Endothelial cell of umbilical vein (primary cell): ENCODE results near the gene UBE2E2. TPM values are rescaled to one million over a fixed set of nuclear protein-coding genes. Genes with fewer than 3 reads are reported as not detected.
A peak's percentile ranks its signal among the peaks of the same experiment; 100 is the strongest.

Experiments used
- BruUV-seq: library from RNA; stranded (reverse); fragments of 400-500 nt; replicated peaks from 2 replicates; lab custom pipeline; 2021; lab: Mats Ljungman, UMichigan
- CTCF ChIA-PET: fragments of 300-600, 350-600 bp; sonication (Branson Sonifier 250); formaldehyde crosslinking; loops from one replicate; lab custom pipeline; 2021; ENCODE audit warnings: antibody characterized with exemption, inconsistent platforms; lab: Charles Lee
- POLR2A ChIA-PET: fragments of 300-600, 350-600 bp; sonication (Branson Sonifier 250); formaldehyde crosslinking; loops from one replicate; lab custom pipeline; 2021; ENCODE audit warnings: antibody characterized with exemption, inconsistent platforms; lab: Charles Lee
- DNase-seq: peaks from one replicate; pipeline ENCODE4 v3.0.0-alpha.2; 2011; ENCODE audit warnings: low read depth, low spot score
- FAIRE-seq: peaks from 2 replicates; lab custom pipeline; 2011; peaks lifted over from hg19 to GRCh38; lab: Jason Lieb, UNC
- H2AFZ ChIP-seq: 2 replicates; pipeline ENCODE4 v1.6.0; 2012; ENCODE audit warnings: low read depth, low read length, control low read depth, inconsistent platforms
- H3K27ac ChIP-seq: 2 replicates; pipeline ENCODE4 v1.5.1; 2011; ENCODE audit warnings: low read depth, mild to moderate bottlenecking, control low read depth, low read length, moderate library complexity; ENCODE audit not compliant: insufficient read depth
- H3K27me3 ChIP-seq, 2 experiments: 2 replicates each; pipeline versions ENCODE4 v1.6.0 to v1.6.1; 2011; ENCODE audit warnings: low read length in 2 of 2, mixed read lengths in 1 of 2; ENCODE audit not compliant: control insufficient read depth in 2 of 2, insufficient read depth in 2 of 2
- H3K36me3 ChIP-seq, 2 experiments: 2 replicates in 1 of 2; 3 replicates in 1 of 2; pipeline ENCODE4 v1.5.1; 2011; ENCODE audit warnings: low read length in 2 of 2, mild to moderate bottlenecking in 1 of 2, moderate library complexity in 1 of 2; ENCODE audit not compliant: control insufficient read depth in 2 of 2, insufficient read depth in 2 of 2; ENCODE audit errors: extremely low read depth in 1 of 2
- H3K4me1 ChIP-seq: 3 replicates; pipeline ENCODE4 v1.5.1; 2011; ENCODE audit warnings: mild to moderate bottlenecking, low read length; ENCODE audit not compliant: control insufficient read depth, insufficient read depth; ENCODE audit errors: extremely low read depth
- H3K4me2 ChIP-seq: 2 replicates; pipeline ENCODE4 v1.6.1; 2011; ENCODE audit warnings: low read length, control low read depth, mixed read lengths; ENCODE audit not compliant: insufficient read depth
- H3K4me3 ChIP-seq, 3 experiments: fragments of 200-600 bp in 1 of 3; sonication (generic), shearing (Covaris generic) in 1 of 3; replicated peaks in 1 of 3; 2 replicates each; pipeline ENCODE4 v1.5.1; 2011 to 2016; ENCODE audit warnings: control low read depth in 3 of 3, low read length in 3 of 3, mild to moderate bottlenecking in 2 of 3, inconsistent platforms in 1 of 3, low read depth in 1 of 3, moderate library complexity in 1 of 3; ENCODE audit not compliant: insufficient read depth in 1 of 3
- H3K79me2 ChIP-seq: 2 replicates; pipeline ENCODE4 v1.6.0; 2012; ENCODE audit warnings: low read length, inconsistent platforms; ENCODE audit not compliant: control insufficient read depth, insufficient read depth
- H3K9ac ChIP-seq: replicated peaks from 2 replicates; pipeline ENCODE3; 2011; ENCODE audit warnings: low read length, control low read depth; ENCODE audit not compliant: insufficient read depth; ENCODE audit errors: extremely low read depth
- H3K9me1 ChIP-seq: replicated peaks from 3 replicates; pipeline ENCODE4 v1.6.0; 2011; ENCODE audit warnings: mild to moderate bottlenecking, low read length; ENCODE audit not compliant: control insufficient read depth, insufficient read depth; ENCODE audit errors: extremely low read depth
- H3K9me3 ChIP-seq: replicated peaks from 2 replicates; pipeline ENCODE4 v1.5.1; 2012; ENCODE audit warnings: low read length, inconsistent platforms; ENCODE audit not compliant: control insufficient read depth, insufficient read depth
- H4K20me1 ChIP-seq: replicated peaks from 2 replicates; pipeline ENCODE3; 2011; ENCODE audit warnings: mild to moderate bottlenecking, low read length; ENCODE audit not compliant: control insufficient read depth, insufficient read depth; ENCODE audit errors: extremely low read depth
- CTCF ChIP-seq, 2 donors: IDR thresholded peaks; 1 replicate in 1 of 2; 2 replicates in 1 of 2; pipeline ENCODE4 v1.5.1; 2011; ENCODE audit warnings: low read length in 2 of 2, mild to moderate bottlenecking in 2 of 2, moderate library complexity in 2 of 2, control low read depth in 1 of 2, inconsistent platforms in 1 of 2, low read depth in 1 of 2; ENCODE audit not compliant: insufficient read depth in 1 of 2; ENCODE audit errors: extremely low read depth in 1 of 2
- EZH2 ChIP-seq: IDR thresholded peaks from 2 replicates; pipeline ENCODE4 v1.6.1; 2012; ENCODE audit warnings: borderline replicate concordance, low read depth, mild to moderate bottlenecking, moderate library complexity, low read length, inconsistent platforms; ENCODE audit not compliant: severe bottlenecking
- FOS ChIP-seq: IDR thresholded peaks from 2 replicates; pipeline ENCODE4 v1.6.1; 2011; ENCODE audit warnings: mild to moderate bottlenecking, low read length, moderate library complexity, borderline replicate concordance; ENCODE audit not compliant: insufficient read depth
- GATA2 ChIP-seq: IDR thresholded peaks from 2 replicates; pipeline ENCODE4 v1.7.0; 2011; ENCODE audit warnings: low read depth, mild to moderate bottlenecking, moderate library complexity, mixed read lengths, low read length; ENCODE audit not compliant: insufficient read length, insufficient read depth
- JUN ChIP-seq: IDR thresholded peaks from 2 replicates; pipeline ENCODE4 v1.6.1; 2011; ENCODE audit warnings: borderline replicate concordance, low read depth; ENCODE audit not compliant: insufficient read length, insufficient read depth
- POLR2AphosphoS5 ChIP-seq: IDR thresholded peaks from 2 replicates; pipeline ENCODE4 v1.6.1; 2012; ENCODE audit warnings: low read depth, mild to moderate bottlenecking, control low read depth, low read length, moderate library complexity; ENCODE audit not compliant: insufficient read depth
- dilution Hi-C: fragments of 300-500 bp; cut with MboI; formaldehyde crosslinking; loops from one replicate; pipeline ENCODE4 v1.15.0; 2019; ENCODE audit warnings: low sequenced_read_pairs; ENCODE audit not compliant: extremely low pct_ligation_motif_present
- intact Hi-C: fragments of 100-400 bp; cut with micrococcal nuclease; formaldehyde crosslinking; loops from one replicate; pipeline ENCODE4 v1.10.0; 2022
- polyA plus RNA-seq, 4 experiments: library from polyadenylated mRNA; depleted of rRNA in 3 of 4; stranded (reverse) in 3 of 4; unstranded in 1 of 4; fragments of >200 nt; gene quantifications; 2 replicates each; pipeline versions ENCODE4 v1.2.1 to v1.2.3, GENCODE V29; 2011 to 2012; ENCODE audit warnings: missing spikeins in 1 of 4
- total RNA-seq: library from RNA; stranded (reverse); gene quantifications from 2 replicates; pipeline ENCODE4 v1.2.3, GENCODE V29; 2021

The UBE2E2 gene
- total and polyA plus RNA-seq, 2 donors (not counting 3 experiments of a cell fraction or from before 2014, with no cell fraction given): 37.0 to 45.4 TPM

GRCh38 chr3:23159929-23160328 lies 43.2 kb upstream of the UBE2E2 start:
- POLR2A ChIA-PET: interaction anchor here (1.0 kb wide), 1 partner anchor 757 kb away, joined by 3 read pairs; the partner anchor contains the start of genes NKIRAS1 and RPL15
- dilution Hi-C loops: no loop called here
- FAIRE-seq: peak; percentile 80

More at GRCh38 chr3:23159929-23160328, 43.2 kb upstream of the UBE2E2 start:
- DNase-seq: peak; percentile 57
- CTCF ChIA-PET: interaction anchor here (0.8 to 1.4 kb wide), 4 partner anchors 12 to 717 kb away, joined by 3 to 4 read pairs (median 3); no protein-coding TSS in a partner anchor
- no peaks in the 10 kb centered on the region for H3K36me3 ChIP-seq
- peaks cover 11% of the 10 kb centered on the region for H3K4me1 ChIP-seq
- no peak overlapping the region for H3K4me3 ChIP-seq
- peak overlapping the region; percentile 62 for H3K27ac ChIP-seq
- no peak for TF ChIP-seq EZH2
- peak; percentile 83 for TF ChIP-seq FOS
- peak; percentile 44 for TF ChIP-seq POLR2AphosphoS5
- TF ChIP-seq GATA2: no peak
- no peak for TF ChIP-seq CTCF (IDR thresholded peaks at IDR 0.05; ENCODE audit: extremely low read depth in 1 of 2, insufficient read depth in 1 of 2, low read depth in 1 of 2, low read length in 2 of 2)
- peak; percentile 85 for TF ChIP-seq JUN
- H4K20me1 ChIP-seq: no peaks in the 10 kb centered on the region
- H3K9me3 ChIP-seq: no peaks in the 10 kb centered on the region
- H2AFZ ChIP-seq: no peak overlapping the region
- H3K4me2 ChIP-seq: peak overlapping the region; percentile 63
- H3K79me2 ChIP-seq: no peaks in the 10 kb centered on the region
- no peaks in the 10 kb centered on the region for H3K9me1 ChIP-seq
- no TSS peak for BruUV-seq
- intact Hi-C loops: loop anchor here (10.0 kb wide), 1 partner anchor 145 kb away; no protein-coding TSS in a partner anchor
- no peak overlapping the region for H3K9ac ChIP-seq
- no peaks in the 10 kb centered on the region for H3K27me3 ChIP-seq
